Stimulated activated CD4-positive, alpha-beta T cell treated with anti-CD3 and anti-CD28 coated beads, Interleukin-1b, Interleukin-23, amount 100 ng/mL, for 1 hour (primary cell): ENCODE measurements around the gene MRPS5.

ENCODE experiments used
- DNase-seq, 2 donors: peaks; one replicate each; pipeline ENCODE4 v3.0.0-alpha.2; 2020; ENCODE audit warnings: low read depth in 2 of 2

MRPS5 gene

GRCh38 chr2:95091885-95092555, 29.6 kb downstream of the MRPS5 start:
- DNase-seq: no peak

- no peak for DNase-seq
These were observed 34.2 kb downstream of the MRPS5 start for GRCh38 chr2:95087379-95087778.

- DNase-seq: no peak
These were observed 35.6 kb downstream of the MRPS5 start for GRCh38 chr2:95086017-95086416.

GRCh38 chr2:95082477-95082876, 39.1 kb downstream of the MRPS5 start:
- DNase-seq: no peak

- no peak for DNase-seq
These were observed 42.4 kb downstream of the MRPS5 start for GRCh38 chr2:95079199-95079683.

GRCh38 chr2:95077861-95078603, 43.6 kb downstream of the MRPS5 start:
- DNase-seq: no peak

- no peak for DNase-seq
These were observed 44.1 kb downstream of the MRPS5 start for GRCh38 chr2:95077530-95077825.

GRCh38 chr2:95076705-95077529, 44.7 kb downstream of the MRPS5 start:
- peak; percentile 72 to 85 for DNase-seq

GRCh38 chr2:95075440-95076132, 46.0 kb downstream of the MRPS5 start:
- DNase-seq: no peak

- DNase-seq: peak in 1 of 2 donors; percentile 38
These were observed 46.8 kb downstream of the MRPS5 start for GRCh38 chr2:95074663-95075439.

GRCh38 chr2:95073856-95074662, 47.5 kb downstream of the MRPS5 start:
- DNase-seq: no peak

- no peak for DNase-seq
These were observed 49.2 kb downstream of the MRPS5 start for GRCh38 chr2:95072424-95072823.

GRCh38 chr2:95071856-95072255, 49.8 kb downstream of the MRPS5 start:
- DNase-seq: no peak

GRCh38 chr2:95069465-95069864, 52.1 kb downstream of the MRPS5 start:
- DNase-seq: no peak

- no peak for DNase-seq
These were observed 53.4 kb downstream of the MRPS5 start for GRCh38 chr2:95068256-95068655.

- no peak for DNase-seq
These were observed 58.3 kb downstream of the MRPS5 start for GRCh38 chr2:95063086-95063958.

- no peak for DNase-seq
These were observed 59.1 kb downstream of the MRPS5 start for GRCh38 chr2:95062242-95063085.

GRCh38 chr2:95061601-95062183, 59.9 kb downstream of the MRPS5 start:
- DNase-seq: no peak
